Right lobe of liver (tissue), 4 donors: ENCODE data around the gene ARHGAP19.

Experiments
- CTCF ChIP-seq, 4 donors: fragments of 200-600 bp in 3 of 4; fragments of 450-650 bp in 1 of 4; IDR thresholded peaks; one replicate each; pipeline versions ENCODE4 v1.5.1 to v1.8.0; 2016 to 2022; ENCODE audit warnings: antibody characterized with exemption in 4 of 4, mild to moderate bottlenecking in 2 of 4
- POLR2A ChIP-seq: fragments of 450-650 bp; IDR thresholded peaks from one replicate; pipeline ENCODE4 v1.6.1; 2017; ENCODE audit warnings: antibody characterized with exemption, mild to moderate bottlenecking
- donor health status: DM: no; HTN: no; CAD: no.
- donor health status: DM: no; HTN: no; CAD: no.
- donor health status: DM: no; HTN: yes; CAD: no.

GRCh38 chr10:97222326-97222961 lies 70.0 kb downstream of the ARHGAP19 start:
- TF ChIP-seq CTCF (IDR thresholded peaks at IDR 0.05) (no peak), POLR2A (no peak)
